IPS-18a (cell line): ENCODE measurements around the gene NPAS2.

Source experiments
- H3K27ac ChIP-seq: one replicate; pipeline ENCODE4 v1.5.1; 2013; ENCODE audit warnings: low read length
- H3K27me3 ChIP-seq: one replicate; pipeline ENCODE4 v1.6.1; 2013; ENCODE audit warnings: mild to moderate bottlenecking, low read length; ENCODE audit not compliant: control insufficient read depth, insufficient read depth
- H3K36me3 ChIP-seq: one replicate; pipeline ENCODE4 v1.6.1; 2013; ENCODE audit warnings: low read depth, low read length; ENCODE audit not compliant: control insufficient read depth
- H3K4me1 ChIP-seq: one replicate; pipeline ENCODE4 v1.6.1; 2013; ENCODE audit warnings: low read depth, low read length; ENCODE audit not compliant: control insufficient read depth
- H3K4me3 ChIP-seq: one replicate; pipeline ENCODE4 v1.5.1; 2013; ENCODE audit warnings: low read length
- H3K9ac ChIP-seq: one replicate; pipeline ENCODE4 v1.6.1; 2013; ENCODE audit warnings: mild to moderate bottlenecking, low read length, moderate library complexity
- H3K9me3 ChIP-seq: one replicate; pipeline ENCODE4 v1.6.1; 2013; ENCODE audit warnings: low read depth, low read length; ENCODE audit not compliant: control insufficient read depth

NPAS2 gene

DNA sequence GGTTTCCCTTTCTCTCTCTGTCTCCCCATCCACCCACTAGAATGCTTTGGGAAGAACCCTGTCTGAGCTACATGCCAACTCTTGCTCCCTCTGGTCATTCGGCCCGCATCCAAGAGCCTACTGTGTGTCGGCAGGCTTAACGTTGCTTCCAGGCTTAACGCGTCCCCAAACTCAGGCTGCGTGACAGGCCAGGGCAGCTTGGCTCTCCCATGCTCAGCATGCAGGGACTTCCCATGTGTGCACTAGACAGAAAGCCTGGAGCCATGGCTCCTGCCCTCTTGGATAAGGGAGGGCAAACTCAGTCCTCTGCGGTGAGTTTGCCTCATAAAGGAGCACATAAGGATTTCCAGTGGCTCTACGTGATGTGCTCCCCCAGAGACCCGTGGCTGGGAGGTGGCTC is 225.4 kb downstream of the NPAS2 start:
- Histone ChIP-seq H3K27ac (no peak overlapping the region), H3K9ac (no peak overlapping the region), H3K4me1 (no peaks in the 10 kb centered on the region), H3K36me3 (no peaks in the 10 kb centered on the region), H3K9me3 (no peaks in the 10 kb centered on the region), H3K4me3 (no peak overlapping the region), H3K27me3 (no peaks in the 10 kb centered on the region)
